Activated CD8-positive, alpha-beta memory T cell treated with anti-CD3 and anti-CD28 coated beads for 24 hours (primary cell): Measurements from ENCODE around the gene OTOP1.
"Not testable (repeated sequence)": the region's sequence is repeated elsewhere in the genome, so short reads cannot be mapped to it uniquely, and the experiment has no call there.

Experiments
- DNase-seq: peaks from one replicate; pipeline ENCODE4 v3.0.0-alpha.2; 2020

The OTOP1 gene

GRCh38 chr4:4160956-4161665 lies 65.6 kb downstream of the OTOP1 start:
- peak; percentile 52 for DNase-seq

- DNase-seq: peak; percentile 67
These were observed 81.1 kb downstream of the OTOP1 start for GRCh38 chr4:4145622-4146021.

GRCh38 chr4:4143376-4143775 lies 83.4 kb downstream of the OTOP1 start:
- not testable (repeated sequence) for DNase-seq

GRCh38 chr4:4142679-4143078 lies 84.0 kb downstream of the OTOP1 start:
- DNase-seq: peak; percentile 62

- DNase-seq: not testable (repeated sequence)
These were observed 85.5 kb downstream of the OTOP1 start for GRCh38 chr4:4141186-4141585.
